Mesenchymal stem cell (in vitro differentiated cells and primary cell): ENCODE measurements around the gene ENDOU.

Experiments used
- DNase-seq: peaks from one replicate; pipeline ENCODE4 v3.0.0-alpha.2; 2013
- H2AFZ ChIP-seq: one replicate; pipeline ENCODE4 v1.6.1; 2013; ENCODE audit warnings: low read depth, mild to moderate bottlenecking, control low read depth, inconsistent platforms, low read length, moderate library complexity
- H2AK5ac ChIP-seq: 2 replicates; pipeline ENCODE4 v1.6.1; 2013; ENCODE audit warnings: low read length, moderate library complexity, mild to moderate bottlenecking, inconsistent platforms; ENCODE audit not compliant: severe bottlenecking
- H2BK120ac ChIP-seq: one replicate; pipeline ENCODE4 v1.6.1; 2013; ENCODE audit warnings: low read depth, mild to moderate bottlenecking, inconsistent platforms, low read length, moderate library complexity
- H2BK12ac ChIP-seq, 2 experiments: one replicate each; pipeline ENCODE4 v1.6.1; 2013; ENCODE audit warnings: inconsistent platforms in 2 of 2, low read length in 2 of 2, mild to moderate bottlenecking in 2 of 2, moderate library complexity in 2 of 2, control low read depth in 1 of 2
- H2BK15ac ChIP-seq: one replicate; pipeline ENCODE4 v1.6.1; 2013; ENCODE audit warnings: mild to moderate bottlenecking, low read depth, inconsistent platforms; ENCODE audit not compliant: poor library complexity, severe bottlenecking
- H2BK5ac ChIP-seq: 2 replicates; pipeline ENCODE4 v1.6.1; 2013; ENCODE audit warnings: low read depth, mild to moderate bottlenecking, low read length, control low read depth, inconsistent platforms; ENCODE audit not compliant: poor library complexity, severe bottlenecking
- H3K14ac ChIP-seq, 2 experiments: one replicate each; pipeline ENCODE4 v1.6.1; 2013; ENCODE audit warnings: inconsistent platforms in 2 of 2, low read length in 2 of 2, control low read depth in 1 of 2, mild to moderate bottlenecking in 1 of 2, moderate library complexity in 1 of 2
- H3K18ac ChIP-seq, 2 experiments: one replicate each; pipeline ENCODE4 v1.6.1; 2013; ENCODE audit warnings: inconsistent platforms in 2 of 2, low read length in 2 of 2, control low read depth in 1 of 2, low read depth in 1 of 2, mild to moderate bottlenecking in 1 of 2
- H3K23ac ChIP-seq, 2 experiments: one replicate each; pipeline ENCODE4 v1.6.1; 2013; ENCODE audit warnings: inconsistent platforms in 2 of 2, low read length in 2 of 2, mild to moderate bottlenecking in 2 of 2, moderate library complexity in 2 of 2, control low read depth in 1 of 2
- H3K27ac ChIP-seq: 2 replicates; pipeline ENCODE4 v1.5.1; 2013; ENCODE audit warnings: mild to moderate bottlenecking, moderate library complexity, low read length, control low read depth, inconsistent platforms; ENCODE audit not compliant: poor library complexity, severe bottlenecking
- H3K27me3 ChIP-seq, 2 experiments: 2 replicates each; pipeline versions ENCODE4 v1.6.1 to v1.7.0; 2013; ENCODE audit warnings: low read length in 2 of 2, mild to moderate bottlenecking in 2 of 2, moderate library complexity in 2 of 2, control low read depth in 1 of 2, inconsistent platforms in 1 of 2; ENCODE audit not compliant: control insufficient read depth in 1 of 2, insufficient read depth in 1 of 2
- H3K36me3 ChIP-seq, 2 experiments: 2 replicates each; pipeline versions ENCODE4 v1.6.1 to v1.7.0; 2013; ENCODE audit warnings: low read length in 2 of 2, control low read depth in 1 of 2, inconsistent platforms in 1 of 2, low read depth in 1 of 2, mild to moderate bottlenecking in 1 of 2; ENCODE audit not compliant: insufficient read depth in 2 of 2, control insufficient read depth in 1 of 2
- H3K4ac ChIP-seq, 2 experiments: one replicate each; pipeline ENCODE4 v1.6.1; 2013; ENCODE audit warnings: inconsistent platforms in 2 of 2, low read length in 2 of 2, mild to moderate bottlenecking in 2 of 2, moderate library complexity in 2 of 2, control low read depth in 1 of 2, low read depth in 1 of 2
- H3K4me1 ChIP-seq: 2 replicates; pipeline ENCODE4 v1.6.1; 2013; ENCODE audit warnings: low read depth, low read length, control low read depth; ENCODE audit not compliant: control insufficient read depth, insufficient read depth
- H3K4me2 ChIP-seq: 2 replicates; pipeline ENCODE4 v1.6.1; 2013; ENCODE audit warnings: low read length, mild to moderate bottlenecking, inconsistent platforms; ENCODE audit not compliant: poor library complexity, severe bottlenecking
- H3K4me3 ChIP-seq, 2 experiments: 2 replicates each; pipeline versions ENCODE4 v1.5.1 to v1.7.0; 2013; ENCODE audit warnings: low read length in 2 of 2, mild to moderate bottlenecking in 2 of 2, control low read depth in 1 of 2, low read depth in 1 of 2; ENCODE audit not compliant: insufficient read depth in 1 of 2
- H3K79me1 ChIP-seq: replicated peaks from 2 replicates; pipeline ENCODE4 v1.6.1; 2013; ENCODE audit warnings: mild to moderate bottlenecking, control low read depth, low read length, inconsistent platforms; ENCODE audit not compliant: poor library complexity, severe bottlenecking
- H3K9ac ChIP-seq: 2 replicates; pipeline ENCODE4 v1.7.0; 2013; ENCODE audit warnings: mild to moderate bottlenecking, low read length, moderate library complexity
- H3K9me3 ChIP-seq: 2 replicates; pipeline ENCODE4 v1.7.0; 2013; ENCODE audit warnings: mild to moderate bottlenecking, low read length; ENCODE audit not compliant: control insufficient read depth
- H4K8ac ChIP-seq: one replicate; pipeline ENCODE4 v1.6.1; 2013; ENCODE audit warnings: inconsistent platforms, mild to moderate bottlenecking, low read length, moderate library complexity
- H4K91ac ChIP-seq: one replicate; pipeline ENCODE4 v1.6.1; 2013; ENCODE audit warnings: mild to moderate bottlenecking, low read length, inconsistent platforms
- WGBS: methylation state at CpG from one replicate; pipeline ENCODE4 v1.1.7; 2013; ENCODE audit warnings: mixed read lengths; 5-methylcytosine and 5-hydroxymethylcytosine counted together

The ENDOU gene

GRCh38 chr12:47758834-47759690 lies 33.8 kb upstream of the ENDOU start, which contains the start of gene RAPGEF3:
Gene RAPGEF3 (minus strand): TSS chr12:47758880. CDS start chr12:47758556, 324 bp downstream.
- Histone ChIP-seq H3K27me3 (no peaks in the 10 kb centered on the region), H3K4me3 (peak within 1 kb of the TSS; percentile 63 to 85), H3K4me2 (peak within 1 kb of the TSS; percentile 92), H2BK15ac (peak within 1 kb of the TSS; percentile 95), H3K27ac (peak within 1 kb of the TSS; percentile 78), H2AK5ac (peak within 1 kb of the TSS; percentile 77), H3K23ac (peak within 1 kb of the TSS in 1 of 2 experiments; percentile 46), H3K79me1 (peaks cover 14% of the 10 kb centered on the region), H2BK12ac (peak within 1 kb of the TSS; percentile 18 to 65), H3K9ac (peak within 1 kb of the TSS; percentile 90), H2AFZ (peak within 1 kb of the TSS; percentile 67), H4K91ac (peak within 1 kb of the TSS; percentile 96), H4K8ac (peak within 1 kb of the TSS; percentile 93), H2BK5ac (peak within 1 kb of the TSS; percentile 92), H3K18ac (peak within 1 kb of the TSS; percentile 84 to 97), H3K4me1 (peaks cover 55% of the 10 kb centered on the region), H3K4ac (peak within 1 kb of the TSS; percentile 35 to 79), H3K36me3 (peaks cover 0 to 15% of the 10 kb centered on the region in 2 experiments), H2BK120ac (peak within 1 kb of the TSS; percentile 21), H3K14ac (peak within 1 kb of the TSS in 1 of 2 experiments; percentile 77), H3K9me3 (no peaks in the 10 kb centered on the region)
- 7% methylated on average over 33 of the region's 57 CpGs for whole genome bisulfite sequencing
- peak; percentile 90 for DNase-seq

GRCh38 chr12:47758584-47758833 lies 33.2 kb upstream of the ENDOU start:
- Histone ChIP-seq H3K9me3 (no peaks in the 10 kb centered on the region), H3K27me3 (no peaks in the 10 kb centered on the region), H3K18ac (peak overlapping the region; percentile 52 to 67), H4K91ac (peak overlapping the region; percentile 81), H2BK5ac (peak overlapping the region; percentile 61), H2AFZ (no peak overlapping the region), H3K23ac (no peak overlapping the region), H2BK12ac (peak overlapping the region; percentile 18 to 65), H2BK15ac (peak overlapping the region; percentile 95), H4K8ac (peak overlapping the region; percentile 78), H2AK5ac (peak overlapping the region; percentile 37), H3K4me3 (peak overlapping the region; percentile 63 to 85), H3K79me1 (peaks cover 14% of the 10 kb centered on the region), H3K4me2 (peak overlapping the region; percentile 92), H3K27ac (peak overlapping the region; percentile 74), H2BK120ac (no peak overlapping the region), H3K4me1 (peaks cover 53% of the 10 kb centered on the region), H3K14ac (no peak overlapping the region), H3K36me3 (peaks cover 0 to 15% of the 10 kb centered on the region in 2 experiments), H3K9ac (peak overlapping the region; percentile 90), H3K4ac (peak overlapping the region; percentile 25 to 32)
- 21% methylated on average over 4 of the region's 10 CpGs for WGBS
- DNase-seq: no peak

GRCh38 chr12:47757840-47758583 lies 32.7 kb upstream of the ENDOU start:
- H2AK5ac ChIP-seq: peak overlapping the region; percentile 37
- H4K8ac ChIP-seq: peak overlapping the region; percentile 78
- peaks cover 0 to 15% of the 10 kb centered on the region in 2 experiments for H3K36me3 ChIP-seq
- peak overlapping the region; percentile 92 for H3K4me2 ChIP-seq
- peak overlapping the region; percentile 63 to 85 for H3K4me3 ChIP-seq
- peak overlapping the region in 1 of 2 experiments; percentile 46 for H3K23ac ChIP-seq
- H2BK12ac ChIP-seq: peak overlapping the region; percentile 18 to 65
- peak overlapping the region; percentile 21 for H2AFZ ChIP-seq
- H4K91ac ChIP-seq: peak overlapping the region; percentile 81
- H3K4ac ChIP-seq: peak overlapping the region; percentile 25 to 32
- H3K79me1 ChIP-seq: peaks cover 14% of the 10 kb centered on the region
- no peaks in the 10 kb centered on the region for H3K9me3 ChIP-seq
- no peak overlapping the region for H2BK120ac ChIP-seq
- 49% methylated on average over 20 of the region's 20 CpGs for WGBS
- peak overlapping the region; percentile 90 for H3K9ac ChIP-seq
- H2BK15ac ChIP-seq: no peak overlapping the region
- H3K27me3 ChIP-seq: no peaks in the 10 kb centered on the region
- no peak for DNase-seq
- peaks cover 52% of the 10 kb centered on the region for H3K4me1 ChIP-seq
- peak overlapping the region; percentile 52 to 67 for H3K18ac ChIP-seq
- peak overlapping the region; percentile 61 for H2BK5ac ChIP-seq
- peak overlapping the region; percentile 74 for H3K27ac ChIP-seq
- peak overlapping the region in 1 of 2 experiments; percentile 77 for H3K14ac ChIP-seq
